Bladder microvascular endothelial cell (primary cell): Measurements from ENCODE around the gene TMEM79. TPM values are rescaled to one million over a fixed set of nuclear protein-coding genes. Genes with fewer than 3 reads are reported as not detected.

Source experiments
- total RNA-seq: library from RNA; depleted of rRNA; stranded (reverse); fragments of >200 nt; gene quantifications from 2 replicates; pipeline ENCODE4 v1.2.3, GENCODE V29; 2014

The TMEM79 gene, protein sequence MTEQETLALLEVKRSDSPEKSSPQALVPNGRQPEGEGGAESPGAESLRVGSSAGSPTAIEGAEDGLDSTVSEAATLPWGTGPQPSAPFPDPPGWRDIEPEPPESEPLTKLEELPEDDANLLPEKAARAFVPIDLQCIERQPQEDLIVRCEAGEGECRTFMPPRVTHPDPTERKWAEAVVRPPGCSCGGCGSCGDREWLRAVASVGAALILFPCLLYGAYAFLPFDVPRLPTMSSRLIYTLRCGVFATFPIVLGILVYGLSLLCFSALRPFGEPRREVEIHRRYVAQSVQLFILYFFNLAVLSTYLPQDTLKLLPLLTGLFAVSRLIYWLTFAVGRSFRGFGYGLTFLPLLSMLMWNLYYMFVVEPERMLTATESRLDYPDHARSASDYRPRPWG
- 0.81 and 2.1 TPM in 2 replicates for total RNA-seq

DNA sequence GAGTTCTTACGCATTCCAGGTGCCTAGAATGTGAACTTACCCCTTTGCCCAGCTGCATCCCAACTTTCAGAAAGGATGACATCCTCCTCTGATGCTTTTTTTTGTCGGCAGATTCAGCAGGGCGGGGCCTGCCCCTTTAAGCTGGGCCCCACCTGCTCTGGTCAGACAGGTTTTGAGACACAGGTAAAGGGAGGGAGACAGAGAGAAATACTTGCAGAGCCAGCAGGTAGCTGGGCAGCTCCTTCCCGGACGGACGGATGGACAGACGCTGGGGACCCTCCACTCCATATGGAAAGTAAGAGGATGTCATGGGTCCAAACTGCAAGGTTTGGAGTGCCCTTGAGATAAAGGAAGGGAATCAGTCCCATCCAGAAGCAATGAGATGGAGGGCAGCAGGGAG, at the start of gene TMEM79:
TSS of gene TMEM79 (plus strand) at position 214 of the 400 bp plus-strand sequence. CDS start 902 bp downstream, outside the sequence.

DNA sequence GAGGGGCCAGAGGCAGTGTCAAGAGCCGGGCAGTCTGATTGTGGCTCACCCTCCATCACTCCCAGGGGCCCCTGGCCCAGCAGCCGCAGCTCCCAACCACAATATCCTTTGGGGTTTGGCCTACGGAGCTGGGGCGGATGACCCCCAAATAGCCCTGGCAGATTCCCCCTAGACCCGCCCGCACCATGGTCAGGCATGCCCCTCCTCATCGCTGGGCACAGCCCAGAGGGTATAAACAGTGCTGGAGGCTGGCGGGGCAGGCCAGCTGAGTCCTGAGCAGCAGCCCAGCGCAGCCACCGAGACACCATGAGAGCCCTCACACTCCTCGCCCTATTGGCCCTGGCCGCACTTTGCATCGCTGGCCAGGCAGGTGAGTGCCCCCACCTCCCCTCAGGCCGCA, 42.2 kb upstream of the TMEM79 start, which contains the start of gene BGLAP:
TSS of gene BGLAP (plus strand) at position 259 of the 400 bp plus-strand sequence. CDS start at position 307, 48 bp downstream.

DNA sequence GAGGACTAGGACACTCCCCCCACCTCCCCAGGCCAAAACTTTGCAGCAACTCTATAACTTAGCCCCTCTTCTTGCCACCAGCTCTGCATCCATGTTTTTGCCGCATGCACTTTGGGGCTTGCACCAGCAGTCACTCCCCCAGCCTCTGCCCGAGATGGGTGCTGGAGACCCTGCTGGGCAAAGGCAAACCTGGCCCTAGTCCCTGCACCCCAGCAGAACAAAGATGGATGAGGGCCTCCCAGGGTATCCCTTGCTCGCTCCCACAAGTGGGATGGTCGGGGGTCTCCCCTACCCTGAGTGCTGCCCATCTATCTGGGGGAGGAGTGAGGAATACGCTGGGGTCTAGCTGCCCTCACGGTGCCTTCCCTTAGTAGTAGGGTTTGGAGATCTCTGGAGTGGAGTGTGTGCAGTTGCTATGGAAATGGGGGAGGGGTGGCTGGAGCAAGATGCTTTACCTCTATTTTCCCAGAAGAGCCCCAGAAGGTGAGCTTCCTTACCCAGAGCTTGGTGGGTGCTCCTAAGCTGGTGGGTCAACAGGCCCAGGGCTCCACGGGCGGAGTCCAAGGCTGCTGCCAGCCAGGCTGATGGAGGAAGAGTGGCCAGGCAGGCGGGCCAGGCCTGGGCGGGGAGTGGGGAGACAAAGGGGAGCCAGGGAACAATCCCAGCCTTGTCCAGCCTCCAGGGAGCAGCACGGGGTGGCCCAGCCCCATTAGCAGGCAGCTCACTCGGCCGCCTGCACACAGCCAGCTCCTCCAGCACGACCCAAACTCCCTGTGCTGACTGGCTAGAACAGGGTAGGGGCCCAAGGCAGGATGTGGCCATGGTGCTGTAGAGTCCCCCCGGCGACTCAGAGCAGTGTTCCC, 36.4 kb upstream of the TMEM79 start, which contains the start of gene PAQR6:
TSS of gene PAQR6 (minus strand) at position 597 of the 863 bp plus-strand sequence. CDS start 1,325 bp downstream, outside the sequence.

DNA sequence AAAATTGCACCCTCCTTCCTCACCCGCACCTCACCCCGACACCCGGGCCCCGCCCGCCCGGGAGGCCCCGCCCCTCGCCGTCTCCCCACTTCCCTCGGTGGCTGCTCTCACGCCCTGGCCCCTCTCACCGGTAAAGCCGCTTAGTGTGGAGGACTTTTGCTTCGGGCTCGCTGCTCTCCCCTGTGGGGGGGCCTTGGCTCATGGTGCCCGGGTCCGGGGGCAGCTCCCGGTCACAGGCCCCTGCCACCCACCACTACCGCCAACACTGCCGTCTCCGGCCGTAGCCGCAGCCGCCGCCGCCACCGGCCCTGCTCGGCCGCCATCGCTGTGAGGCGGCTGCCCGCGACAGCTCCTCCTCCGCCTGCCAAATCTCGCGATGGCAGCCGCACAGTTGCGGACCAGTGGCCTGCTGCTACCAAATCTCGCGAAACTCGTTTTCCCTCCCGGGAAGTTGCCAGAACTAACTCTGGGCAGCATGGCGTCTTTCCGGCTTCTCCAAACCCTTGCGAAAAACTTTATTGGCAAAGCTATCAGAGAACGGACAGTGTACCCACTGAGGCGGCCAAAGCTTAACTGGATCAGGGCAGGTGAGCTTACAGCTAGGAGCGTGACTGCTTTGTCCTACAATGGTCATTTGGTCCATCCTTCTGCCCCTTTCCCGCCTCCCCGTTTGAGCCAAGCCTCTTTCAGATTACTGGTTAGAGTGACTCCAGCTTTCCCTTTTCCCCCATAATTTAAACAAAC, 1.5 kb upstream of the TMEM79 start, which contains the start of gene SMG5:
TSS of gene SMG5 (minus strand) at position 347 of the 744 bp plus-strand sequence. CDS start at position 202, 145 bp downstream.

DNA sequence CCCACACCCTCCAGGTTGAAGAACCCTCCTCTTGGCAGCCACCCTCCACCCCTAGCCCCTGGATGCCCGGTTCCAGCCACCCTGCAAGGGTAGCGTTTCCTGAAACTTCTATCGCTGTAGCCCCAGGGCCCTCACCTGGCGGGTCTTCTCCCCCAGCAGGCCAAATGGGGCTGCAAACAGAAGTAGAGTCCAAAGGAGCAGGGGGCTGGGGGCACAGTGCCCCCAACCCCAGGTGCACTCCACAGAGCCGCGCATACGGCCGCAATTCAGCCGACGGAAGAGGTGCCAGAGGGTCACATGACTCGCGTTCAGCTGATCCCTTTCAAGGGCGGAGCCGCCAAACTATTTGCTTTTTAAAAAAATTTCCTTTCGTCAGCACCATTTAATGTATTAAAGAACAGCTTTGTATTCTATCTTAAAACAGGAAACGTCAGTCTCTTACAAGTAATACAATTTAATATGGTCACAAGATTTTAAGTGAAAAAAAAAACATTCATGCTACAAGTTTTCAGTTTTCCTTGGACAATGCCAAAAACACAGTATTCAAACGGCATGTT, 11.3 kb downstream of the TMEM79 start, which contains the start of gene GLMP:
TSS of gene GLMP (minus strand) at position 289 of the 557 bp plus-strand sequence. CDS start at position 255, 34 bp downstream.

DNA sequence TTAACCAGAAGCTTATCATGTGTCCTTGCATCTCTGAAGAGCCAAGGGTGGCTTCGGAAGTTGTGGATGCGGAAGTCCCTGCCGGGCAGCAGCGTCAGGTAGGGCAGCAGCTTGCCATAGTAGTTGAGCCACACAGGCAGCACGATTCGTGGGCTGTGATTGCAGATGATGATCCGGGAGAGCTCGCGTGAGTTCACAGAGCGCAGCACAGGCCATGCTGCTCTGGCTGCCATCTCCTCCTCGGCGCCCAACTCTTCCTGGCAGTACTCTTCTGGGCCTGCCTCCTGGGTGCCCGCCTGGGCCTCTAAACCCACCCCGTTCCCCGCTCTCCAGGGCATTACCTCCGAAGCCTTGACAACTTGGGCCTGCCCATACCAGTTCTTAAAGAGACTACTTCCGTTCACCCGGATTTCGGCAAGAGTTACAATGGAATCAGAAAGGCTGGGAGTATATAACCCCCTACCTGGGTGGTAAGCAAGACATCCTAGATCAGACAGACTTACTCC, 14.8 kb downstream of the TMEM79 start, which contains the start of gene VHLL:
TSS of gene VHLL (minus strand) at position 456 of the 506 bp plus-strand sequence. CDS start at position 338, 118 bp downstream.

DNA sequence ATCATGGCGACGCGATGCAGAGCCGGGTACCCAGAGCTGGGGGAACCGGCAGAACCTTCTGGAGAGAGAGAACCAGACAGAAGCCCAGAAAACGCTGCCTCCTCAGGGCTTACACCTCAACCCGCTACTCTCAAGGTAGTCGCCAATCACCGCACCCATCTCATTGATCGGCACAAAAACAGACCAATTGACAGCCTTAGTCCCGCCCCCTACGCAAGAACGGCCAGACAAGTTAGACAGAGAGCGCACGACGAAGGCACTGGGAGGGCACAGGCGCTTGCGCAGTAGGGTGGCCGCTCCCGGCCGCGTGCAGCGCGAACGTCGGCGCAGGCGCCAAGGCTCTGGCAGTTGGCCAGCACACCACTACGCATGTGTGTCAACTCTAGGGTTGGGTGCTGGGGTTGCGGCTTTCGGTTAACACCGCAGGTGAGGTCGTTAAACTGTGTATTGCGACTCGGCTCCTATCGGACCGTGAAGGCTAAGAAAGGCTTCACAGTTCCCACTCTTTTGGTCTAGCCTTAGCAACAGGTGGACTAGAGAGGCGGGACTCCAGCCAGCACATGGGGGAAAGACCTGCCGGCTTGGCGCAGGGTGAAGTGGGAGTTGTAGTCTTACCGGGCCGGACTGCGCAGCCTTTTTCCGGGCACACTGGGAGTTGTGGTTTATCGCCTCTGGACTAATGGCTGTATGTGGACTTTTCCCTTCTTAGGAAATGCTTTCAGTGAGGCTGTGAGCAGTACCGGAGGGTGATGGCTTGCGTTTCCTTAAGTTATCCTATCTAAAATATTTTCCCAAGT, 54.3 kb downstream of the TMEM79 start, which contains the start of the genes CCT3 and TSACC:
TSS of gene CCT3 (minus strand) at position 113 of the 797 bp plus-strand sequence. CDS start at position 5, 108 bp downstream.
TSS of gene TSACC (plus strand) at position 347 of the 797 bp plus-strand sequence. CDS start 1,232 bp downstream, outside the sequence.

Other genes starting within 250 kb of the TMEM79 start
- 10.5 and 22.0 TPM in 2 replicates for gene UBQLN4, start 230.5 kb upstream of the TMEM79 start, total RNA-seq
- gene LAMTOR2, start 229.5 kb upstream of the TMEM79 start, total RNA-seq: 55.0 and 88.2 TPM in 2 replicates
- 0.13 TPM in 1 of 2 replicates, not detected in the other for gene RAB25, start 223.2 kb upstream of the TMEM79 start, total RNA-seq
- 2.4 and 12.2 TPM in 2 replicates for gene MEX3A, start 201.9 kb upstream of the TMEM79 start, total RNA-seq
- gene LMNA, start 169.6 kb upstream of the TMEM79 start, total RNA-seq: 554 and 869 TPM in 2 replicates
- gene SEMA4A, start 130.7 kb upstream of the TMEM79 start, total RNA-seq: 0.16 and 0.50 TPM in 2 replicates
- 4.5 and 14.3 TPM in 2 replicates for gene SLC25A44, start 90.2 kb upstream of the TMEM79 start, total RNA-seq
- 38.8 and 42.9 TPM in 2 replicates for gene PMF1, start 71.3 kb upstream of the TMEM79 start, total RNA-seq
- 0.38 TPM in 1 of 2 replicates, not detected in the other for gene BGLAP, start 42.1 kb upstream of the TMEM79 start, total RNA-seq
- under 0.01 and 0.50 TPM in 2 replicates for gene PAQR6, start 36.3 kb upstream of the TMEM79 start, total RNA-seq
- gene SMG5, start 1.5 kb upstream of the TMEM79 start, total RNA-seq: 36.6 and 91.6 TPM in 2 replicates
- gene GLMP, start 11.4 kb downstream of the TMEM79 start, total RNA-seq: 36.3 and 43.7 TPM in 2 replicates
- 0.19 TPM in 1 of 2 replicates, not detected in the other for gene VHLL, start 15.0 kb downstream of the TMEM79 start, total RNA-seq
- 453 and 492 TPM in 2 replicates for gene CCT3, start 54.0 kb downstream of the TMEM79 start, total RNA-seq
- 0.32 TPM in 1 of 2 replicates, not detected in the other for gene TSACC, start 54.2 kb downstream of the TMEM79 start, total RNA-seq
- gene RHBG, start 84.9 kb downstream of the TMEM79 start, total RNA-seq: not detected in 2 replicates
- 4.7 and 11.6 TPM in 2 replicates for gene MEF2D, start 216.4 kb downstream of the TMEM79 start, total RNA-seq